HepG2 (cell line): ENCODE results near the gene UTF1. TPM values are rescaled to one million over a fixed set of nuclear protein-coding genes. Genes with fewer than 3 reads are reported as not detected.
A peak's percentile ranks its signal among the peaks of the same experiment; 100 is the strongest.

Experiments used
- HNRNPH1 ChIP-seq: fragments of 200-400 bp; formaldehyde crosslinking; optimal IDR thresholded peaks from 2 replicates; pipeline ENCODE3; 2017; ENCODE audit warnings: mild to moderate bottlenecking, low read depth, low read length
- NFYB ChIP-seq: sonication (generic); formaldehyde crosslinking; IDR thresholded peaks from 2 replicates; pipeline ENCODE4 v1.4.0; 2020; ENCODE audit warnings: missing genetic modification reagents
- RXRA ChIP-seq: sonication (generic); formaldehyde crosslinking; IDR thresholded peaks from 2 replicates; pipeline ENCODE4 v1.5.1; 2020; ENCODE audit warnings: missing genetic modification reagents
- SIN3A ChIP-seq: IDR thresholded peaks from 2 replicates; pipeline ENCODE4 v1.6.1; 2011; ENCODE audit warnings: low read depth, mild to moderate bottlenecking, control low read depth, low read length, borderline replicate concordance
- SUZ12 ChIP-seq: fragments of 150-350 bp; IDR thresholded peaks from 2 replicates; pipeline ENCODE4 v1.6.1; 2014; ENCODE audit warnings: low read depth, low read length
- ZNF251 ChIP-seq: sonication (generic); formaldehyde crosslinking; IDR thresholded peaks from 2 replicates; pipeline ENCODE4 v1.9.0; 2021; ENCODE audit warnings: mild to moderate bottlenecking, missing genetic modification reagents
- ZNF75D ChIP-seq: sonication (generic); formaldehyde crosslinking; IDR thresholded peaks from 2 replicates; pipeline ENCODE4 v1.8.1; 2023; ENCODE audit warnings: missing genetic modification reagents, mild to moderate bottlenecking, borderline replicate concordance
- ZNF891 ChIP-seq: sonication (generic); formaldehyde crosslinking; IDR thresholded peaks from 2 replicates; pipeline ENCODE4 v1.5.0; 2020; ENCODE audit warnings: mild to moderate bottlenecking, missing genetic modification reagents
- polyA plus RNA-seq, 8 experiments: library from polyadenylated mRNA; depleted of rRNA in 3 of 8; stranded (reverse) in 7 of 8; unstranded in 1 of 8; fragments of >200 nt; fragmentation: Illumina TruSeq in 4 of 8; extraction: Trizol in 4 of 8; gene quantifications; 2 replicates each; pipeline versions ENCODE4 v1.2.1 to v1.2.3, GENCODE V29; 2011 to 2016; ENCODE audit warnings: low read depth in 4 of 8, missing spikeins in 1 of 8, mixed read lengths in 1 of 8; ENCODE audit not compliant: insufficient read depth in 1 of 8
- total RNA-seq, 5 experiments: library from RNA; depleted of rRNA; stranded (reverse); fragments of >200 nt; fragmentation: Illumina TruSeq; extraction: Trizol; gene quantifications; 2 replicates each; pipeline ENCODE4 v1.2.3, GENCODE V29; 2016; ENCODE audit warnings: low read depth in 1 of 5
- TF ChIP-seq, protein P1 (sequence below): sonication (generic); formaldehyde crosslinking; IDR thresholded peaks from 2 replicates; pipeline ENCODE4 v1.5.0; 2020; ENCODE audit warnings: missing genetic modification reagents, mild to moderate bottlenecking, borderline replicate concordance
- TF ChIP-seq, protein P2 (sequence below): sonication (generic); formaldehyde crosslinking; IDR thresholded peaks from 2 replicates; pipeline ENCODE4 v1.4.0; 2020; ENCODE audit warnings: missing genetic modification reagents
- TF ChIP-seq, protein P3 (sequence below): sonication (generic); formaldehyde crosslinking; IDR thresholded peaks from 2 replicates; pipeline ENCODE4 v1.4.0; 2020; ENCODE audit warnings: missing genetic modification reagents
- TF ChIP-seq, protein P4 (sequence below): sonication (generic); formaldehyde crosslinking; conservative IDR thresholded peaks from 2 replicates; pipeline ENCODE4 v1.8.1; 2023; ENCODE audit warnings: missing genetic modification reagents

UTF1 gene
- total and polyA plus RNA-seq, 2 of the 13 experiments (the other 11 are each of a cell fraction or from before 2014, with no cell fraction given): not detected

DNA sequence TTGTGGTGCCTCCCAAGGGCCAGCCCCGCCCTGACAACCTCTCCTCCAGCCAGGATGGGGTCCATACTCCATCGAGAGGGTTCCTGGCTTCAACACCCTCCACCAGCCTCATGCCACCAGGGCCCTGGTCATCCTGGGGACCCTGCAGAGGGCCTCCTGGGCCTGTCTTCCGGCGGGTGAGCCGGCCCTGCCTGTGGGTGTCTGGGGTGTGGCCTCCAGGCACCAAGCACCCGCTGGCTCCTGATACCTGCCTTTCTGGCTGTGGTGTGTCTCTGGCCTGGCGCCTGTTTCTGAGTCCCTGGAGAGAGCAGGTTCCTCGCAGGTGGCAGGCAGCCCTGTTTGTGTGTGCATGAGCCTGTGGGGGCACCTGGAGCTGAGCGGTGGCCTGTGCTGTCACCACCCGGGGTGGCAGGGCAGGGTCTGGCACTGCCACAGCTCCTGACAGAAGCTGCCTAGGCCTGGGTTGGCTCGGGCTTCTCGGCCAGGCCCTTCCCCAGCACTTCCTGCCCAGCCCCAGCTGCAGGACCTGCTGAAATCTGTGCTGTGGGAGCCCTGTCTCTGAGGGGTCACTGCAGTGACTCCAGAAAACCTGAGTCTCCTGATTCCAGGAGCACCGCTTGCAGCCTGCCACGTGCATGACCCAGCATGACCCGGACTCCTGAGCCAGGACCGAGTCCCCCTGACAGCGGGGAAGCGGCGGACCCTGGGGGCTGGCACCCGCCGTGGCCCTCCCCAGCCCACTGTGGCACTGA, 28.2 kb downstream of the UTF1 start (continued):
- TF ChIP-seq ZNF75D (no peak), ZNF251 (CRISPR knock-in tag) (no peak), NFYB (CRISPR knock-in tag) (no peak), SIN3A (no peak), ZNF891 (CRISPR knock-in tag) (no peak), SUZ12 (no peak), HNRNPH1 (no peak), RXRA (CRISPR knock-in tag) (peak; percentile 59)
- TF ChIP-seq, protein P1, sequence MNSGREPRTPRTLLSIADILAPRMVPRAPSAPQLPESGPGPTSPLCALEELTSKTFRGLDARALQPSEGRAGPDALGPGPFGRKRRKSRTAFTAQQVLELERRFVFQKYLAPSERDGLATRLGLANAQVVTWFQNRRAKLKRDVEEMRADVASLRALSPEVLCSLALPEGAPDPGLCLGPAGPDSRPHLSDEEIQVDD (CRISPR knock-in tag): no peak
- TF ChIP-seq, protein P2, sequence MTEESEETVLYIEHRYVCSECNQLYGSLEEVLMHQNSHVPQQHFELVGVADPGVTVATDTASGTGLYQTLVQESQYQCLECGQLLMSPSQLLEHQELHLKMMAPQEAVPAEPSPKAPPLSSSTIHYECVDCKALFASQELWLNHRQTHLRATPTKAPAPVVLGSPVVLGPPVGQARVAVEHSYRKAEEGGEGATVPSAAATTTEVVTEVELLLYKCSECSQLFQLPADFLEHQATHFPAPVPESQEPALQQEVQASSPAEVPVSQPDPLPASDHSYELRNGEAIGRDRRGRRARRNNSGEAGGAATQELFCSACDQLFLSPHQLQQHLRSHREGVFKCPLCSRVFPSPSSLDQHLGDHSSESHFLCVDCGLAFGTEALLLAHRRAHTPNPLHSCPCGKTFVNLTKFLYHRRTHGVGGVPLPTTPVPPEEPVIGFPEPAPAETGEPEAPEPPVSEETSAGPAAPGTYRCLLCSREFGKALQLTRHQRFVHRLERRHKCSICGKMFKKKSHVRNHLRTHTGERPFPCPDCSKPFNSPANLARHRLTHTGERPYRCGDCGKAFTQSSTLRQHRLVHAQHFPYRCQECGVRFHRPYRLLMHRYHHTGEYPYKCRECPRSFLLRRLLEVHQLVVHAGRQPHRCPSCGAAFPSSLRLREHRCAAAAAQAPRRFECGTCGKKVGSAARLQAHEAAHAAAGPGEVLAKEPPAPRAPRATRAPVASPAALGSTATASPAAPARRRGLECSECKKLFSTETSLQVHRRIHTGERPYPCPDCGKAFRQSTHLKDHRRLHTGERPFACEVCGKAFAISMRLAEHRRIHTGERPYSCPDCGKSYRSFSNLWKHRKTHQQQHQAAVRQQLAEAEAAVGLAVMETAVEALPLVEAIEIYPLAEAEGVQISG (CRISPR knock-in tag): no peak
- TF ChIP-seq, protein P3, sequence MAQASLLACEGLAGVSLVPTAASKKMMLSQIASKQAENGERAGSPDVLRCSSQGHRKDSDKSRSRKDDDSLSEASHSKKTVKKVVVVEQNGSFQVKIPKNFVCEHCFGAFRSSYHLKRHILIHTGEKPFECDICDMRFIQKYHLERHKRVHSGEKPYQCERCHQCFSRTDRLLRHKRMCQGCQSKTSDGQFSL (CRISPR knock-in tag): no peak
- TF ChIP-seq, protein P4, sequence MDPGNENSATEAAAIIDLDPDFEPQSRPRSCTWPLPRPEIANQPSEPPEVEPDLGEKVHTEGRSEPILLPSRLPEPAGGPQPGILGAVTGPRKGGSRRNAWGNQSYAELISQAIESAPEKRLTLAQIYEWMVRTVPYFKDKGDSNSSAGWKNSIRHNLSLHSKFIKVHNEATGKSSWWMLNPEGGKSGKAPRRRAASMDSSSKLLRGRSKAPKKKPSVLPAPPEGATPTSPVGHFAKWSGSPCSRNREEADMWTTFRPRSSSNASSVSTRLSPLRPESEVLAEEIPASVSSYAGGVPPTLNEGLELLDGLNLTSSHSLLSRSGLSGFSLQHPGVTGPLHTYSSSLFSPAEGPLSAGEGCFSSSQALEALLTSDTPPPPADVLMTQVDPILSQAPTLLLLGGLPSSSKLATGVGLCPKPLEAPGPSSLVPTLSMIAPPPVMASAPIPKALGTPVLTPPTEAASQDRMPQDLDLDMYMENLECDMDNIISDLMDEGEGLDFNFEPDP: no peak
